Measurements from ENCODE around the gene BACE2. TPM values are rescaled to one million over a fixed set of nuclear protein-coding genes. Genes with fewer than 3 reads are reported as not detected.

BACE2 gene
- total RNA-seq, 2 donors from 2014 or later, result 9.1 to 16.7 TPM

DNA sequence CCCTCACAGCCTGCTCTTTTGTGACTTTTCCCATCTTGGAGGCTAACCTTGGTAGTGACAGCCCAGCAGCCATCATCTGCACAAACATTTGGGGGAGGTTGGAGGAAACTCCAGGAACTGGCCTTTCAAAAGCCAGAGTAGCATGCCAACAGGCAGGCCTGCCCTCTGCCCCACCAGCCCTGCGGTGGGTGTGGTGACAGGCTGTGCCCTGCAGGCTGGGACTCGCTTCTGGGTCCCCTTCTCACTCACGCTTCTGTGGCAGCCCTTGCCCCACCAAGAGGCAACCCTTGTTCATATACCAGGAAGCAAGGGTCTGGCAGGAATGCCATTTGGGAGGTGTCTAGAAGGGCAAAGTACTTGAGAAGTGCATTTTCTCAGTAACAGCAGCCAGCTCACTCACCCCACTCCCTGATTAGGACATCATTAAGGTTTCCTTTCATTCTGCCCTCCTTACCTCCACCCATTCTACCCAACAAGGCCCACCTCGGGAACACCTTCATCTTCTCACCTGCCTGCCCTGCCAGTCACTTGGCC is 127.8 kb downstream of the BACE2 start:
- peaks cover 15% of the 10 kb centered on the region for H3K9me3 ChIP-seq (ENCODE audit: control insufficient read depth, low read length)
- no peaks in the 10 kb centered on the region for H3K27me3 ChIP-seq (ENCODE audit: control insufficient read depth, insufficient read depth, low read length, poor library complexity, severe bottlenecking)
- H3K4me1 ChIP-seq (ENCODE audit: control insufficient read depth, insufficient read depth, low read length), result no peaks in the 10 kb centered on the region
- no peaks in the 10 kb centered on the region for H3K36me3 Mint-ChIP-seq (ENCODE audit: low read depth)
- 90 to 96% methylated on average over 2 to 4 of the region's 4 CpGs for WGBS, 2 experiments (ENCODE audit: insufficient coverage in 1 of 2, insufficient read length in 1 of 2)
- peaks cover 43% of the 10 kb centered on the region for H3K9me3 Mint-ChIP-seq
- H3K4me1 Mint-ChIP-seq, result no peaks in the 10 kb centered on the region
- no peak for TF ChIP-seq CTCF (conservative IDR thresholded peaks at IDR 0.05)
- H3K4me3 ChIP-seq (ENCODE audit: low read length), result no peak overlapping the region
- H3K27ac ChIP-seq (ENCODE audit: low read depth, low read length), result no peak overlapping the region
- no peaks in the 10 kb centered on the region for H3K36me3 ChIP-seq (ENCODE audit: control insufficient read depth, insufficient read depth, low read length)
- DNase-seq, result no peak
- no peak overlapping the region for H3K9ac ChIP-seq (ENCODE audit: extremely low read depth, low read length, poor library complexity, severe bottlenecking)
- peaks cover 5% of the 10 kb centered on the region for H3K27me3 Mint-ChIP-seq (ENCODE audit: insufficient read depth)
- H3K27ac Mint-ChIP-seq, result no peak overlapping the region
- H3K4me3 Mint-ChIP-seq, result no peak overlapping the region

DNA sequence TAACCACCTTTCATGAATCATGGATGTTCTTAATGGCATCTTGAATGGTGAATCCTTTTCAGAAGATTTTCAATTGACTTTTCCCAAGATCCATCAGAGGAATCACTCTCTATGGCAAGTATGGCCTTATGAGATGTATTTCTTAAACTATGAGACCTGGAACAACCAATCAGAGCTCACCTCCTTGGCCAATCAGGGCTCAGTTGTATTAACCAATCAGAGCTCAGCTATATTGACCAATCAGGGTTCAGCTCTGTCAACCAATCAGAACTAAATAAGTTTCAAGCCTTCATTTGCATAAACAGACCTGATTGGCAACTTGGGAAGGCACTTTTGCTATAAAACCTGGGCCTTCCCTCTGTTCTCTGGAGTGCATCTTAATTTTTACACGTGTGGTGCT is 135.0 kb downstream of the BACE2 start:
- 77 to 88% methylated on average over 1 of the region's 1 CpG for WGBS, 2 experiments (ENCODE audit: insufficient coverage in 1 of 2, insufficient read length in 1 of 2)
- DNase-seq, result no peak
- Histone ChIP-seq H3K27ac (ENCODE audit: low read depth, low read length) (no peak overlapping the region), H3K4me3 (ENCODE audit: low read length) (no peak overlapping the region), H3K4me1 (ENCODE audit: control insufficient read depth, insufficient read depth, low read length) (no peaks in the 10 kb centered on the region), H3K9ac (ENCODE audit: extremely low read depth, low read length, poor library complexity, severe bottlenecking) (no peak overlapping the region), H3K36me3 (ENCODE audit: control insufficient read depth, insufficient read depth, low read length) (no peaks in the 10 kb centered on the region), H3K9me3 (ENCODE audit: control insufficient read depth, low read length) (no peaks in the 10 kb centered on the region), H3K27me3 (ENCODE audit: control insufficient read depth, insufficient read depth, low read length, poor library complexity, severe bottlenecking) (no peaks in the 10 kb centered on the region)
- peaks cover 11% of the 10 kb centered on the region for H3K27me3 Mint-ChIP-seq (ENCODE audit: insufficient read depth)
- H3K4me1 Mint-ChIP-seq, result no peaks in the 10 kb centered on the region
- no peak overlapping the region for H3K4me3 Mint-ChIP-seq
- no peaks in the 10 kb centered on the region for H3K36me3 Mint-ChIP-seq (ENCODE audit: low read depth)
- no peak for TF ChIP-seq CTCF (conservative IDR thresholded peaks at IDR 0.05)
- H3K9me3 Mint-ChIP-seq, result peaks cover 35% of the 10 kb centered on the region
- no peak overlapping the region for H3K27ac Mint-ChIP-seq

DNA sequence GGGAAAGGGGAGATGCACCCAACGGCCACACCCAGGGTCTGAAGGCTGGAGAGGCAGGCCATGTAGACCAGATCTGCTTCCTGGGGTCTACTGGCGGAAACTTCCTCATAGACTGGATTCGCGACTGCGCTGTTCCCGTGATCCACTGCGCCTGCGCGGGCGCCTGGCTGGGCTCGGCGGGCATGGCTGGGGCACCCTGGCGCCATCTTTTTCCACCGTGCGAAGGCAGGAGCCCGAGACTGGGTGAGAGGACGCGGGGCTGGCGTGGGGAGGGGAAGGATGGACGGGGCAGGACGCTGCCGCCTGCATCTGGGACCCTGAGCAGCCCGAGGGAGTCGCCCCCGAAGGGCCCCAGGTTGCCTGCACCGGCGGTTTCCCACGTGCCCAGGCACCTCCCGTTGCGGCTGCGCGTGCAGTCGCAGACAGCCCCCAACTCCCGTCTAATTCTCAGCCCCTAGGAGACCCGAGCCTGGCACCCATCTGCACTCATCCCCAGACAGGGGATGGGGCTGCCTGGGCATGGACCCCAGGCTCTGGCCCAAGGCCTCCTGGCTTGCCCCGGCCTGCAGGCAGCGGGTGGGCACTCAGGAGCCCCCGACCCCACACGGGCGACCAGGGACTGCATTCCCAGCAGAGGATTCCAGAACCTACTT is 136.2 kb downstream of the BACE2 start:
- no peaks in the 10 kb centered on the region for H3K9me3 ChIP-seq (ENCODE audit: control insufficient read depth, low read length)
- no peak overlapping the region for H3K9ac ChIP-seq (ENCODE audit: extremely low read depth, low read length, poor library complexity, severe bottlenecking)
- no peak for DNase-seq
- no peak overlapping the region for H3K27ac Mint-ChIP-seq
- peaks cover 24% of the 10 kb centered on the region for H3K9me3 Mint-ChIP-seq
- no peaks in the 10 kb centered on the region for H3K36me3 ChIP-seq (ENCODE audit: control insufficient read depth, insufficient read depth, low read length)
- peaks cover 11% of the 10 kb centered on the region for H3K27me3 Mint-ChIP-seq (ENCODE audit: insufficient read depth)
- H3K4me3 Mint-ChIP-seq, result no peak overlapping the region
- H3K27me3 ChIP-seq (ENCODE audit: control insufficient read depth, insufficient read depth, low read length, poor library complexity, severe bottlenecking), result no peaks in the 10 kb centered on the region
- H3K36me3 Mint-ChIP-seq (ENCODE audit: low read depth), result no peaks in the 10 kb centered on the region
- H3K27ac ChIP-seq (ENCODE audit: low read depth, low read length), result no peak overlapping the region
- H3K4me1 Mint-ChIP-seq, result no peaks in the 10 kb centered on the region
- H3K4me1 ChIP-seq (ENCODE audit: control insufficient read depth, insufficient read depth, low read length), result no peaks in the 10 kb centered on the region
- no peak overlapping the region for H3K4me3 ChIP-seq (ENCODE audit: low read length)
- WGBS, 2 experiments (ENCODE audit: insufficient coverage in 1 of 2, insufficient read length in 1 of 2), result 94 to 97% methylated on average over 16 to 40 of the region's 40 CpGs
- TF ChIP-seq CTCF (conservative IDR thresholded peaks at IDR 0.05), result no peak

All from endodermal cell (in vitro differentiated cells).